Stimulated activated CD8-positive, alpha-beta memory T cell treated with anti-CD3 and anti-CD28 coated beads, Interleukin-4, amount 100 ng/mL, for 4 hours (primary cell): ENCODE measurements around the gene TOMM34.

Source experiments
- DNase-seq, 2 donors: peaks; one replicate each; pipeline ENCODE4 v3.0.0-alpha.2; 2020; ENCODE audit warnings: low read depth in 2 of 2, low spot score in 1 of 2

The TOMM34 gene

GRCh38 chr20:44960103-44960852 is at the start of gene TOMM34:
Gene TOMM34 (minus strand): TSS chr20:44960397. CDS start chr20:44960333, 64 bp downstream.
- peak; percentile 91 to 92 for DNase-seq

- no peak for DNase-seq
Observed at GRCh38 chr20:45008521-45009049, 48.4 kb upstream of the TOMM34 start.

GRCh38 chr20:44997668-44998067 is 37.5 kb upstream of the TOMM34 start:
- no peak for DNase-seq

- no peak for DNase-seq
Observed at GRCh38 chr20:44997171-44997570, 37.0 kb upstream of the TOMM34 start.

GRCh38 chr20:44993343-44993742 is 33.1 kb upstream of the TOMM34 start:
- no peak for DNase-seq

- no peak for DNase-seq
Observed at GRCh38 chr20:44990957-44991356, 30.8 kb upstream of the TOMM34 start.

GRCh38 chr20:44990425-44990824 is 30.2 kb upstream of the TOMM34 start:
- DNase-seq = no peak

- DNase-seq = no peak
Observed at GRCh38 chr20:44988631-44989171, 28.5 kb upstream of the TOMM34 start.

GRCh38 chr20:44983093-44983674 is 23.0 kb upstream of the TOMM34 start:
- DNase-seq = no peak

- no peak for DNase-seq
Observed at GRCh38 chr20:44981736-44982406, 21.7 kb upstream of the TOMM34 start.

- DNase-seq = peak; percentile 52 to 56
Observed at GRCh38 chr20:44979090-44979621, 19.0 kb upstream of the TOMM34 start.

GRCh38 chr20:44976698-44977097 is 16.5 kb upstream of the TOMM34 start:
- DNase-seq = no peak

GRCh38 chr20:44973053-44973452 is 12.9 kb upstream of the TOMM34 start:
- DNase-seq = no peak

GRCh38 chr20:44970243-44970757 is 10.1 kb upstream of the TOMM34 start:
- DNase-seq = no peak

GRCh38 chr20:44969300-44969894 is 9.2 kb upstream of the TOMM34 start:
- DNase-seq = no peak

- no peak for DNase-seq
Observed at GRCh38 chr20:44967207-44967807, 7.1 kb upstream of the TOMM34 start.

GRCh38 chr20:44966030-44966961 is 6.1 kb upstream of the TOMM34 start, which contains the start of gene STK4:
Gene STK4 (plus strand): TSS chr20:44966512. CDS start chr20:44966569, 57 bp downstream.
- DNase-seq = peak; percentile 89 to 90

- DNase-seq = no peak
Observed at GRCh38 chr20:44965651-44966029, 5.4 kb upstream of the TOMM34 start.
